Activated naive CD8-positive, alpha-beta T cell (primary cell): ENCODE data around the gene LSAMP.

ENCODE experiments used
- H3K27ac Mint-ChIP-seq: one replicate; pipeline ENCODE4 v1.8.0; 2021; ENCODE audit warnings: mixed read lengths
- H3K27me3 Mint-ChIP-seq: one replicate; pipeline ENCODE4 v1.8.0; 2021; ENCODE audit warnings: mixed read lengths
- H3K36me3 Mint-ChIP-seq: one replicate; pipeline ENCODE4 v1.8.0; 2021; ENCODE audit warnings: mixed read lengths
- H3K4me1 Mint-ChIP-seq: one replicate; pipeline ENCODE4 v1.8.0; 2021; ENCODE audit warnings: low read depth, mixed read lengths
- H3K4me3 Mint-ChIP-seq: one replicate; pipeline ENCODE4 v1.8.0; 2021; ENCODE audit warnings: mild to moderate bottlenecking, mixed read lengths
- H3K9me3 Mint-ChIP-seq: one replicate; pipeline ENCODE4 v1.8.0; 2021; ENCODE audit warnings: low read depth, mixed read lengths

Gene LSAMP

DNA sequence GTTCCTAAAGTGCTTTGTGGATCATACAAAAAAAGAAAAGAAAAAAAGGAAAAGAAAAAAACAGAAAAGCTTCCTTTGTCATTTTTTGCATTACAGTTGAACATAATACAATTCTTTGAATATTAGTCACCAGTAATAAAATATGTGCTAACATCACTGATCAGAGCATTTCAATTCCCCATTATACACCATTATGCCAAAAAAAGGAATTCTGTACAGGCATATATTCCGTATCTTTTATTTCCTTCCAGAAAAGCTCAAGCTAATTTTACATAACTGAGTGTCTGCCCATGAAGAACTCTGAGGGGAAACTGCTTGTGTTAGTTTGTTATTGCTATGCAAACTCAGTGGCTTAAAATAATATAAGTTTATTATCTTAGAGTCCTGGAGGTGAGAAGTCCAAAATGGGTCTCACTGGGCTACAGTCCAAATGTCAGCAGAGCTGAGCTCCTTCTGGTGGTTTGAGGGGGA is 444.1 kb downstream of the LSAMP start:
- no peaks in the 10 kb centered on the region for H3K4me1 Mint-ChIP-seq
- H3K36me3 Mint-ChIP-seq = no peaks in the 10 kb centered on the region
- H3K27me3 Mint-ChIP-seq = no peaks in the 10 kb centered on the region
- no peak overlapping the region for H3K27ac Mint-ChIP-seq
- H3K4me3 Mint-ChIP-seq = no peak overlapping the region
- H3K9me3 Mint-ChIP-seq = no peaks in the 10 kb centered on the region

DNA sequence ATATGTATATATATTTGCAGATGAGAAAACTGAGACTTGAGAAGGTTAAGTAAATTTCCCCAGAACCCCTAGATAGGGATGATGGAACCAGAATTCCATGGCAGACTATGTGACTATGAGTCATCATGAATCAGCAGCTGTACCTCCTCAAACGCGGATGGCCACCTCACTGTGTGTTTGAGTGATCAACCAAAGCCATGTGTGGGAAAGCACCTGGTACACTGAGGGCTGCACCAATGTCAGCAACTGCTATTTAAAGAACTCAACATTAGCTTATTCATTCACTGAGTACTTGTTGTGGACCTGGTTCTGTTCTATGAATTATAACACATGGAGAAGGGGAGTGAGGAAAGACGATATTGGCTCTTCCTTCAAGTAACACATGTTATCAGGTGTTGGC is 445.0 kb downstream of the LSAMP start:
- Mint-ChIP-seq H3K27ac (no peak overlapping the region), H3K9me3 (no peaks in the 10 kb centered on the region), H3K27me3 (no peaks in the 10 kb centered on the region)

DNA sequence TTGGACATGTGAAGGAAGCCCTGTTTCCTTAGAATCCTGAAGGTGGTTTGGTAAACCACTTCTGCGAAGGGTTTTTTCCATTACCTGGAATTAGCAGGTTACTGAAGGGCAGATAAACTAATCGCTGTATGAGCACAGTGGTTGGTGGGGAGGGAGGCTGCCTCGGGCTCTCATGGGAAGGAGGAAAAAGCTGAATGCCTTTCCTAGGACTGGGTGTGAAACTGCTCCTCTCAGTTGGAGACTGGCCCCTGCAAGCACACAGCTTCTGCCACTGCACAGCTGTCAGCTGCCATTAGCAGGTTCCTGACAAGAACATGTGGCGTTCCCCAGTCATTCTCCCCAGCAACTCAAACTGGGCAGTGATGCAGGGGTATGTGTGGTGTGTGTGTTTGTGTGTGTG is 445.7 kb downstream of the LSAMP start:
- H3K27me3 Mint-ChIP-seq = no peaks in the 10 kb centered on the region
- no peak overlapping the region for H3K4me3 Mint-ChIP-seq
- H3K27ac Mint-ChIP-seq = no peak overlapping the region
- no peaks in the 10 kb centered on the region for H3K36me3 Mint-ChIP-seq
- no peaks in the 10 kb centered on the region for H3K9me3 Mint-ChIP-seq
- no peaks in the 10 kb centered on the region for H3K4me1 Mint-ChIP-seq

More for the DNA sequence above, 445.0 kb downstream of the LSAMP start:
- Mint-ChIP-seq H3K4me1 (no peaks in the 10 kb centered on the region), H3K36me3 (no peaks in the 10 kb centered on the region), H3K4me3 (no peak overlapping the region)

DNA sequence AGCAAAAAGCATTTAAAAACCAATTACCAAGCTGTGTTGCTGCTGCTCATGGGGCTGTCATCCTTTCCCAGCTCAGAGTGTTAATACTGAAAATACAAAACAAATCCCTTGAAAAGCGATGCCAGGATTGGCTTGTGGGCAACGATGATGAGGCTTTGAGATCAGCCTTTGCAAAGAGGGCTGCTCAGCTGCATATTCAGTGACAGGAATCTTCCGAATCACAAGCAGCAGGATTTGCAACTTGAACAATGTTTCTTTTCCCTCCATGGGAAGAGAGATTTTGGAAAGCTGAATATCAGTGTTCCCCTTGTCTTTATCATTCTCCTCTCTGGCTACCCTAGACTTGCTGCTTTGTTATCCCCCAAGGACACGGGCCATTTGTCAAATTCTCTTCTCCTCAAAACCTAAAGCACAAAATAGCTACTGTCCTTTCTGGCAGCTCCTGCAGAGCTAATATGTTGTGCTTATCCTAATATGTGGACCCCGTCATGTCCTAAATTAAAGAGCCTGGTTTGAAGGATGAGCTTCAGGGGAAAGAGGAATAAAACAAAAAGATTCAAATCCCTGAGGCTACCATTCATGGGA is 446.2 kb downstream of the LSAMP start:
- H3K27me3 Mint-ChIP-seq = no peaks in the 10 kb centered on the region
- no peak overlapping the region for H3K27ac Mint-ChIP-seq
- no peak overlapping the region for H3K4me3 Mint-ChIP-seq
- H3K4me1 Mint-ChIP-seq = no peaks in the 10 kb centered on the region
- H3K36me3 Mint-ChIP-seq = no peaks in the 10 kb centered on the region
- no peaks in the 10 kb centered on the region for H3K9me3 Mint-ChIP-seq

DNA sequence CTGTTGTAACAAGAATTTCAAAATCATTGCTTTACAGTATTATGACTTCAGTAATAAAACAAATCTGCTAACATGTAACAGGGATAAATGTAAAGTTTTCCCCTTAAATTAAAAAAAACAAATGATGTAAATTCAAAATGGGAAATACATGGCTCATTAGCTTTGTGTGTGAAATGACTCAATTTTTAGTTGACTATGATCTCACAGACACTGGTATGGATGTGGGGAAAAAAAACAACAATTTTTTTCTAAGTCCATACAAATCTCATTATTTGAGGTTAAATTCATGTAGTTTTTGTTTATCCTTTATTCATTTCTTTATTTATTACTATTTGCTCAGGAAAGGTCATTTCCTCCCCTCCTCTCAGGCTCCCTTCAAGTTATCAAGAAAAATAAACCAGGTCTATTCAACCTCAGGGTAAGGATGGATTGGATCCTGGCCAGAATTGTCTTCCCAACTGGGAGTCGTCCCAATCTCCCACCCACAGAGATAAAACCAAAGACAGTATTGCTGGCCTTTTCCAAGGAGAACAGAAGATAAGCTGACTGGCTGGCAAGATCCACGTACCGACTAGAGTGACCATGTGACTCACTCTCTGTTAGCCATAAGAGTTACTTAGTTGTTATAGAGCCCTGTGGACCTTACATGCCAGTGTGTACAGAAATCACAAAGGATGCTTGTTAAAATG is 448.7 kb downstream of the LSAMP start:
- no peak overlapping the region for H3K27ac Mint-ChIP-seq
- no peak overlapping the region for H3K4me3 Mint-ChIP-seq
- H3K27me3 Mint-ChIP-seq = no peaks in the 10 kb centered on the region
- H3K36me3 Mint-ChIP-seq = no peaks in the 10 kb centered on the region
- H3K4me1 Mint-ChIP-seq = no peaks in the 10 kb centered on the region
- no peaks in the 10 kb centered on the region for H3K9me3 Mint-ChIP-seq

DNA sequence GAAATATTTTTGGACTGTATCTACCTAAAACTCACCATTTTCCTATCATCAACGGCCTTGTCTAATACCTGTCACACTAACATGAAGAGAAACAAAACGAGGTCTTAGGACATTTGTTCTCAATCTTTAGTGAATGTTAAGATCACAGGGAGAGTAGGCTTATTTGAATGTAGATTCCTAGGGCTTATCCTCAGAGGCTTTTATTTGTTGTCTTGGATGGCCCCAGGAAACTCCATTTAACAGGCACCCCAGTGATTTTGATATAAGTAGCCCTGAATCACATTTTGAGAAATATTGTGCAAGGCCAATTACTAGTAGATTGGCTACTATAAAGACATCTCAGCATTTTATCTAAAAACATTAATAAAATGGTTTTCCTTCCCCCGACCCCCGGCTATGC is 454.6 kb downstream of the LSAMP start:
- no peak overlapping the region for H3K27ac Mint-ChIP-seq
- H3K9me3 Mint-ChIP-seq = no peaks in the 10 kb centered on the region
- no peak overlapping the region for H3K4me3 Mint-ChIP-seq
- no peaks in the 10 kb centered on the region for H3K36me3 Mint-ChIP-seq
- no peaks in the 10 kb centered on the region for H3K4me1 Mint-ChIP-seq
- H3K27me3 Mint-ChIP-seq = no peaks in the 10 kb centered on the region

DNA sequence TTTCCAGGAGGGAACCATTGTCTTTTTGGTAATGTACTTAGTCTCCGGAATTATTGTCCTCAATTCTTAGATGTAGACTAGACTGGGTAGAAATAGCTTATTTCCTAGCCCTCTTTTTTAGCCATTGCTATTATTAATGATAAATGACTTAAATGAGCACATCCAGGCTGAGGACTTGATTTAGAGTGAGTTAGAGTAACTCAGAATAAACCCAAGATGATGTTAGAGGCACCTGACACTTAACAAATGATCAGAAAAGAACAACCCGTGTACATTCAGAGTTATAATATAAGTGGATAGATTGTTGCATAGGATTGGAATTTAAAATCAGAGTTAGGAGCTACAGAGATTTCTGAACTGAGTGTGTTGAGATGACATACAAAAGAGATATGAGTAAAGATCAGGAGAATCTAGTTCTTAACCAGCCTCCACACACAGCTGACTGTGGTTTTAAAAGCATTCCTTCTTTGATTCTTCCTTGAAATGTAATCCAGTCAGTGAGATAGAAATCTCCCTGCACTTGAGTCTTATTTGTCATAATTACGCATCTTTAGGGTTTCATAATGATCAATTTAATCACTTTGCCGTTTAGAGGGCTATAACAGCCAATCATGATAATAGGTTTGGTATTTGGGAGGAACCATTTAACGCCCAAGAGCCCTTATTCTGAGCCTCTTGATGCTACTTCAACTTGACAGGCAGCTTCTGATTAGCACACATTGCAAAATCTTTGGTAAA is 455.4 kb downstream of the LSAMP start:
- Mint-ChIP-seq H3K4me3 (no peak overlapping the region), H3K9me3 (no peaks in the 10 kb centered on the region), H3K27ac (no peak overlapping the region), H3K36me3 (no peaks in the 10 kb centered on the region), H3K4me1 (no peaks in the 10 kb centered on the region), H3K27me3 (no peaks in the 10 kb centered on the region)

DNA sequence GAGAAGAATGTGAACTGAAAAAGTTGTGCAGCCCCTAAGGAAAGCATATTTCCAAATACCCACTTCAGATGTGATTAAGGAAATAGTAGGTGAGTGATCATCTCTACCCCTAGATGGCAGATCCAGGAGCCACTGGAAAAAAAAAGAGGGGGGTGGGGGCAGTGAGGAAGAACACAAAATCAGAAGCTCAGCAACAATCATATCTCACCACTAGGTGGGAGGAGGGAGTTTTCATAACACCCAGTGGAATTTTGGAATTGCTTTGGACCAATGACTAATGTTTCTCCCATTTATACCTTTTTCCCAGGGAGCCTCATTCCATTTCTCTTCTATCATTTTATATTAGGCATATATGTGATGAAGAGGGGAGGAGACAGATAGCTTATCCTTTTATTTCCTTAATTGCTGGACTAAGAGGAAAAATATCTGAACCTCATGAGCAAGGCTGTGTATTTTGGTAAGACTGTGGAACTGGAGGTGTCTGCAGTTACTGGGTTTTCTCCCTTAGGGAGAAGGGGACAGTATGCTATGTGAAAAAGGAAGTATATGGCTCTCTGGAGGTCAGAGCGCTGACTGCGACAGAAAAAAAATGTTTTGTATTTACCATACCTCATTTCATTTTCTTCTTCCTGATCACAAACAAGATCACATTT is 458.6 kb downstream of the LSAMP start:
- H3K4me1 Mint-ChIP-seq = no peaks in the 10 kb centered on the region
- no peak overlapping the region for H3K27ac Mint-ChIP-seq

DNA sequence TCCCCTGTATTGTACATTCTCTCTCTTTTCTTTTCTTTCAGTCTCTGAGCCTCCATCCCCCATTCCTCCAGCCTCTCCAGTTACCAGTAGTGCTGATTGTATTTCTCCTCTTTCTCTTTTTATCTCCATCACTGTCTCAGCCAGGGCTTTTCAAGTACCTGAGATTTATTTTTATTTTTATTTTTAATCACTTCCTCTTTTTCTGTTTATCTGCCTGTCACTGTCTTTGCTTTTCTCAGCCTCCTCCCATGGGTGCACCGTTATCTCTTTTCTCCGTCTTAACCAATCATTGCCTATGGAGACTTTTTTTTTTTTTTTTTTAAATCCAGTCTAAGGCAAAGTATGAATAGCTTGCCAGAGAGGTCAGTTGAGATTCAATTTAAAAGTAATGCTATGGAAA is 462.7 kb downstream of the LSAMP start:
- peaks cover 1% of the 10 kb centered on the region for H3K27me3 Mint-ChIP-seq
- H3K4me3 Mint-ChIP-seq = no peak overlapping the region
- H3K27ac Mint-ChIP-seq = no peak overlapping the region
- no peaks in the 10 kb centered on the region for H3K36me3 Mint-ChIP-seq
- no peaks in the 10 kb centered on the region for H3K4me1 Mint-ChIP-seq
- H3K9me3 Mint-ChIP-seq = peaks cover 7% of the 10 kb centered on the region

More for the DNA sequence above, 458.6 kb downstream of the LSAMP start:
- H3K4me3 Mint-ChIP-seq = no peak overlapping the region
- no peaks in the 10 kb centered on the region for H3K27me3 Mint-ChIP-seq
- H3K9me3 Mint-ChIP-seq = no peaks in the 10 kb centered on the region
- no peaks in the 10 kb centered on the region for H3K36me3 Mint-ChIP-seq

DNA sequence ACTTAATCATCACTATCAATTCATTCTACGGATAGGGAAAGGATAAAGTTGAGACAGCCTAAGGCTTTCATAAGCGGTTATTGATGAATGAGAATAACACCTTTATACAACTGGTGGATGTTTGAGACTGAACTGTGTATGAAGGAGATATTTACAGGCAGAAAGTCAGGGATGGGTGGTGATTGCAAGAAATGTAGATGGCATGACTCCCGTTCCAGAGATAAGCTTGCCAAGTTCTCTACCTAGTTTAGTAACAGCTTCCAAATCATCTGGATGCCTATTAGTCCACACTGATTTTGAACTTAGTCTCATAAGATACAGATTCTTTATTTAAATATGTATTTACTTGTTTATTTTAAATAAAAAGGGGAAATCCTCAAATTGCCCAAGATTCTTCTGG is 463.2 kb downstream of the LSAMP start:
- Mint-ChIP-seq H3K9me3 (peaks cover 7% of the 10 kb centered on the region), H3K27me3 (peaks cover 1% of the 10 kb centered on the region), H3K4me1 (no peaks in the 10 kb centered on the region), H3K4me3 (no peak overlapping the region), H3K36me3 (no peaks in the 10 kb centered on the region), H3K27ac (no peak overlapping the region)

DNA sequence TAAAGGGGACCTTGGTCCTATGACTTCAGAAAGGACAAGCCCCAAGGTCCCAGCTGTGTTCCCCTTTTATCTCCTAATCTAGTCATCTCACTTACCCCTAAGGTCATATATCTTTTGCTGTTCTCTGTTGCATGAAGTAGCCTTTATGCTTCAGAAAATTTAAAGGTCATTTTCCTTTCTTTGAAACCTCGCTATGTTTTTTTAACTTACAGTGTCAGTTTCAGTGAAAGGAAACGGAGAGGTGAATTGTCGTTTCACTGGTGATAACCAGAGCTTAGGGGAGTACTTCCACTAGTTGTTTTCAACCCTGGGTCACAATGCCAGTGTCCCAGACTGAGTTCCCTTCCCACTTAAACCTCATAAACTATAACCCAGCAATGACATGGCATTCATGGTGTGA is 464.6 kb downstream of the LSAMP start:
- Mint-ChIP-seq H3K4me3 (no peak overlapping the region), H3K9me3 (peaks cover 7% of the 10 kb centered on the region), H3K36me3 (no peaks in the 10 kb centered on the region), H3K27ac (no peak overlapping the region), H3K27me3 (peaks cover 1% of the 10 kb centered on the region), H3K4me1 (no peaks in the 10 kb centered on the region)

DNA sequence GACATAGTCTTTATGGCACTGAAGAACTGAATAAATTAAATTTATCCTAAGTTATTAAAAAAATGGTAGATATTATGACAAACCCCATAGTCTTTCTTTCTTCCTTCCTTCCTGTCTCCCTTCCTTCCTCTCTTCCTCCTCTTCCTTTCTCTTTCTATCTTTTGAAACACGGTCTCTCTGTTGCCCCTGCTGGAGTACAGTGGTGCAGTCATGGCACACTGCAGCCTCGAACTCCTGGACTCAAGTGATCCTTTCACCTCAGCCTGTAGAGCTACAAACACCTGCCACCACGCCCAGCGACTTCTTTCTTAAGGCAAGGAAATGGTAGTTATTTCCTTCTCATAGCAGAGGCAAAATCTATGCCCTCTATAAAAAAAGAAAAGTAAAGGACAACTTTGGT is 467.4 kb downstream of the LSAMP start:
- no peaks in the 10 kb centered on the region for H3K4me1 Mint-ChIP-seq
- H3K4me3 Mint-ChIP-seq = no peak overlapping the region
- no peaks in the 10 kb centered on the region for H3K36me3 Mint-ChIP-seq
- peaks cover 1% of the 10 kb centered on the region for H3K27me3 Mint-ChIP-seq
- H3K27ac Mint-ChIP-seq = no peak overlapping the region
- peaks cover 7% of the 10 kb centered on the region for H3K9me3 Mint-ChIP-seq

DNA sequence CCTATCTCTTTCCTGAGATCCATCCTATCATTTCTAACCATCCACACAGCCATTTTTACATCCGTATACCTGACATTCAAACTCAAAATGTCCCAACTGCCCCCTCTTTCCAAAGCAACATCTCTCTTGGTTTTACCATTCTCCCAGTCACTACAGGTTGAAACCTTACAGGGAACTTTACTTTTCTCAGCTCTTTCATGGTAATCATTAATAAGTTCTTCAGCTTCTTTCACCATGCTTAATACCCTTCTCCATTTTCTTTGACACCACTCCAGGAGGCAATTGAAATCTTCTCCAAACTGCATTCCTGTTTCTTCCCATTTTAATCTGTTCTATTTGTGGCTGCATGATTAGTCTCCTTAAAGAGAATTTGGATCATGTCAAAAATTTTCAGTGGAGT is 469.5 kb downstream of the LSAMP start:
- peaks cover 7% of the 10 kb centered on the region for H3K9me3 Mint-ChIP-seq
- H3K27ac Mint-ChIP-seq = no peak overlapping the region
- H3K27me3 Mint-ChIP-seq = peaks cover 1% of the 10 kb centered on the region
- H3K4me3 Mint-ChIP-seq = no peak overlapping the region
- H3K4me1 Mint-ChIP-seq = no peaks in the 10 kb centered on the region
- no peaks in the 10 kb centered on the region for H3K36me3 Mint-ChIP-seq

DNA sequence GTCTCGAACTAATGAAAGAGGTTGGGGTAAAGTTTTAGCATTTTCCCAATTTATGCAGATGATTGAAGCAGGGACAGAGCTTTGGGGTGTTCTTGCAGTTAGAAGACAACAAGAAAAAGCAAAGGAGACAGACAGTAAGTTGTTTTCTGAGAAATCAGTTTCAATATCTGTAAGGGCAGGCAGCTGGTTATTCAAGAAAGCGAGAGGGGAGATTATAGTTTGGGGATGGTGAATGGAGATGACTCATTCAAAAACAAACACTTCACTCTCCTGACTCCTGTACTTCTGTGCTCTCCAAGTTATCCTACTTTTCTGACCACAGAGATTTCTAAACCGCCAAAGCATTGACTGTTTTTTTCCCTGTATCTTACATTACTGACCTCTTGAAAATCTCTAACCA is 469.9 kb downstream of the LSAMP start:
- Mint-ChIP-seq H3K4me3 (no peak overlapping the region), H3K27ac (no peak overlapping the region), H3K36me3 (no peaks in the 10 kb centered on the region), H3K4me1 (no peaks in the 10 kb centered on the region), H3K27me3 (peaks cover 1% of the 10 kb centered on the region), H3K9me3 (peaks cover 7% of the 10 kb centered on the region)

DNA sequence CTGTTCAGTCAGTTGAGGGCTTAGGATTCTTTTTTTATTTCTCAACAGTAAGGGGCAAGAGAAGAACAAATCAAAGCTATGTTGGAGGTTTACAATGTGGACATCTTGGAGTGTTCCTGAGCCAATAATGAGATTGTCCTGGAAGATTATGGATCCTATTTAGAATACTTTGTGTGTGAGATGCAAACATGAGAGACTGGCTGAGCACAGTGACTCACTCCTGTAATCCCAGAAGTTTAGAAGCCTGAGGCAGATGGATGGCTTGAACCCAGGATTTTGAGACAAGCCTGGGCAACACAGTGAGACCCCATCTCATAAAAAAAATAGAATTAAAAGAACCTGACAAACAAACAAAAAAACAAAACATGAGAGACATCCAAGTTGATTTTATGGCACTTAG is 470.3 kb downstream of the LSAMP start:
- H3K4me3 Mint-ChIP-seq = no peak overlapping the region
- H3K4me1 Mint-ChIP-seq = no peaks in the 10 kb centered on the region
- peaks cover 7% of the 10 kb centered on the region for H3K9me3 Mint-ChIP-seq
- no peak overlapping the region for H3K27ac Mint-ChIP-seq
- peaks cover 1% of the 10 kb centered on the region for H3K27me3 Mint-ChIP-seq
- no peaks in the 10 kb centered on the region for H3K36me3 Mint-ChIP-seq
